ENCODE results near the gene ARHGAP28.

ARHGAP28 gene

GRCh38 chr18:6776188-6776587 lies 46.7 kb downstream of the ARHGAP28 start:
- POLR2A ChIA-PET: no interaction called here
- DNase-seq (ENCODE audit: extremely low spot score): no peak
- CTCF ChIA-PET: no interaction called here
- TF ChIP-seq CTCF (IDR thresholded peaks at IDR 0.05; ENCODE audit: control extremely low read depth, extremely low read depth, low read depth, missing control alignments): no peak

GRCh38 chr18:6777509-6777908 lies 48.0 kb downstream of the ARHGAP28 start:
- no peak for TF ChIP-seq CTCF (IDR thresholded peaks at IDR 0.05; ENCODE audit: control extremely low read depth, extremely low read depth, low read depth, missing control alignments)
- ChIA-PET CTCF (interaction anchor here (1.2 kb wide), 3 partner anchors 8 to 48 kb away, joined by 3 to 4 read pairs (median 4); no protein-coding TSS in a partner anchor), POLR2A (no interaction called here)
- DNase-seq (ENCODE audit: extremely low spot score): no peak

GRCh38 chr18:6778459-6779247 lies 49.1 kb downstream of the ARHGAP28 start:
- ChIA-PET POLR2A (no interaction called here), CTCF (interaction anchor here (1.2 kb wide), 2 partner anchors 11 to 46 kb away, joined by 3 to 4 read pairs; no protein-coding TSS in a partner anchor)
- TF ChIP-seq CTCF (IDR thresholded peaks at IDR 0.05; ENCODE audit: control extremely low read depth, extremely low read depth, low read depth, missing control alignments): no peak
- DNase-seq (ENCODE audit: extremely low spot score): no peak

GRCh38 chr18:6781142-6781714 lies 51.7 kb downstream of the ARHGAP28 start:
- DNase-seq (ENCODE audit: extremely low spot score): no peak
- no peak for TF ChIP-seq CTCF (IDR thresholded peaks at IDR 0.05; ENCODE audit: control extremely low read depth, extremely low read depth, low read depth, missing control alignments)
- CTCF ChIA-PET: no interaction called here
- POLR2A ChIA-PET: no interaction called here

GRCh38 chr18:6781796-6782195 lies 52.3 kb downstream of the ARHGAP28 start:
- CTCF ChIA-PET: interaction anchor here (1.0 kb wide), 1 partner anchor 15 kb away, joined by 3 read pairs; no protein-coding TSS in a partner anchor
- no peak for DNase-seq (ENCODE audit: extremely low spot score)
- POLR2A ChIA-PET: no interaction called here

GRCh38 chr18:6782861-6783260 lies 53.3 kb downstream of the ARHGAP28 start:
- CTCF ChIA-PET: interaction anchor here (1.0 kb wide), 1 partner anchor 13 kb away, joined by 3 read pairs; no protein-coding TSS in a partner anchor
- POLR2A ChIA-PET: no interaction called here
- no peak for TF ChIP-seq CTCF (IDR thresholded peaks at IDR 0.05; ENCODE audit: control extremely low read depth, extremely low read depth, low read depth, missing control alignments)

More at GRCh38 chr18:6781796-6782195, 52.3 kb downstream of the ARHGAP28 start:
- no peak for TF ChIP-seq CTCF (IDR thresholded peaks at IDR 0.05; ENCODE audit: control extremely low read depth, extremely low read depth, low read depth, missing control alignments)

More at GRCh38 chr18:6782861-6783260, 53.3 kb downstream of the ARHGAP28 start:
- no peak for DNase-seq (ENCODE audit: extremely low spot score)

Data from GM10248 (cell line).